SH-SY5Y (cell line): ENCODE results near the gene OSBPL3.

Source experiments
- GATA2 ChIP-seq: IDR thresholded peaks from 2 replicates; pipeline ENCODE4 v1.6.1; 2011; ENCODE audit warnings: mild to moderate bottlenecking, low read depth, low read length
- GATA3 ChIP-seq: IDR thresholded peaks from 2 replicates; pipeline ENCODE4 v1.6.1; 2011; ENCODE audit warnings: low read depth, mild to moderate bottlenecking, low read length, moderate library complexity

Gene OSBPL3

DNA sequence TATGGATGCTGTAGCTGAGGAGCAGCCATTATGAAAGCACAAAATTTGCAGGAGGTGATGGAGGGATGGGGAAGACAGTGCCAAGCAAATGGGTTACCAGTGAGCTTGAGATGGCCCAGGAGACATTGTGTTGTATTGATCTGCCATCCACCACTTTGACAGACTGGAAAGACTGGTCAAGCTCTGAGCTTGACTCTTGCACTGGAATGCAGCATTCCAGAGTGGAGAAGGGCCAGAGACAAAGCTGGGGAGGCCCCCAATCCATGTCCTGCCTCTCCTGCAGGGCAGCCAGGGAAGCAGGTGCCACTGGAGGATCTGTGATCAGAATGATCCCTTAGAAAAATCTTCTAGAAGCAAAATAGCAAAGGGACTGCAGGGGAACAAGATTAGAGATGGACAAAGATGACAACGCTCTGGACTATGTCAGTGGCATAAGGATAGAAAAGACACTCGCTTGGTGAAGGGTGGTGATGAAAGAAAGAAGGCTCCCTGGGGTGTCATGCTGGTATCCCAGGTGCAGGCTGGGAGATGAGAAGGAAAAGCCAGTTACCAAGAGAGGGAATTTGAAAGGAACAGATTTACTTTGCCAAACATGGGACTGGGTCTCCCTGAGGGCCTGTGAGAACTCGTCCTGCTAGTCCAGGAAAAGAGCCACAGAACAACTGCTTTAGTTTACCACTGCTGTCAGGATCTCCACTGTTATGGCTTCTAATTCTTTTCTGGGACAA lies 227.7 kb downstream of the OSBPL3 start:
- TF ChIP-seq GATA2 (no peak), GATA3 (no peak)

- no peak for TF ChIP-seq GATA3
- TF ChIP-seq GATA2, result no peak
These were observed 228.5 kb downstream of the OSBPL3 start for GRCh38 chr7:24751484-24751883.

GRCh38 chr7:24750441-24751055 lies 229.4 kb downstream of the OSBPL3 start:
- TF ChIP-seq GATA2 (no peak), GATA3 (no peak)

GRCh38 chr7:24748521-24748920 lies 231.5 kb downstream of the OSBPL3 start:
- no peak for TF ChIP-seq GATA3
- TF ChIP-seq GATA2, result no peak
